ENCODE measurements around the gene CASTOR1. TPM values are rescaled to one million over a fixed set of nuclear protein-coding genes. Genes with fewer than 3 reads are reported as not detected.
A peak's percentile ranks its signal among the peaks of the same experiment; 100 is the strongest.

The CASTOR1 gene
- total RNA-seq, 3 donors from 2014 or later: 15.5 to 26.6 (median 20.6) TPM

DNA sequence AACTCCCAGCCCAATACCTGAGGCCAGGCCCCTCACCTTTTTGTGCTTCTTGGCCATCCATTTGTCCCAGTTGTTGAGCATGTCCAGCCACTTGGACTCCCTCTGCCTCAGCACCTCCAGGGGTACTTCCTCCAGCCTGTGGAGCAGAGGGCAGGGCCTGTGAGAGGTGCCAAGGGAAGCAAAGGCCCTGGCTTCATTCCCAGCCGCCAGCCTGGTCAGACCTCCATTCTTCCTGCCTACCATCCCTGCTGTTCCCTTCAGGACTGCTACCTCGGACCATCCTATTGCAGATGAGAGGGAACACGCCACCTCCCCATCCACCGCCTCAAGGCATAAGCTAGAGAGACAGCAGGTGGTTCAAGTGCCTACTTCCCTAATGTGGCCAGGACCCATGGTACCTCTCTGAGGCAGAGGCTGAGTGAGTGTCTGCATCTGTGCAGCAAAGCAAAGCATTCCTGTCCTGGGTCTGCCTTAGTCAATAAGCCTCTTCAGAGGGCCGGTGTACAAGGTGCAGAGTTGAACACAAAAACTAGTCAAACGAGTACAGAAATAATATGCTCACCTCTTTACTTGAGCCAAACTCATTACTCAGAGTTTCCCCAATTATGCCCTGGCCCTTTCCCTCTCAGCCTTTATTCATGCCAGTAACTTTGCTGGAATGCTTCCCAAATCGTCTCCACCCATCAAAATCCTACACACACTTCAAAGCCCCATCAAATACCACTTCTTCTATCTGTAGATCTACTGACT is 15.4 kb upstream of the CASTOR1 start:
- intact Hi-C loops (cut with DNase I; ENCODE audit: low total_unique reads): no loop called here
- Histone ChIP-seq H3K4me3 (peak overlapping the region in 1 of 3 donors; percentile 23), H3K9me3 (no peaks in the 10 kb centered on the region), H3K36me3 (no peaks in the 10 kb centered on the region), H3K27me3 (no peaks in the 10 kb centered on the region), H3K27ac (peak overlapping the region; percentile 88 to 96), H3K4me1 (peaks cover 33 to 80% of the 10 kb centered on the region in 2 donors)
- TF ChIP-seq, protein P1, sequence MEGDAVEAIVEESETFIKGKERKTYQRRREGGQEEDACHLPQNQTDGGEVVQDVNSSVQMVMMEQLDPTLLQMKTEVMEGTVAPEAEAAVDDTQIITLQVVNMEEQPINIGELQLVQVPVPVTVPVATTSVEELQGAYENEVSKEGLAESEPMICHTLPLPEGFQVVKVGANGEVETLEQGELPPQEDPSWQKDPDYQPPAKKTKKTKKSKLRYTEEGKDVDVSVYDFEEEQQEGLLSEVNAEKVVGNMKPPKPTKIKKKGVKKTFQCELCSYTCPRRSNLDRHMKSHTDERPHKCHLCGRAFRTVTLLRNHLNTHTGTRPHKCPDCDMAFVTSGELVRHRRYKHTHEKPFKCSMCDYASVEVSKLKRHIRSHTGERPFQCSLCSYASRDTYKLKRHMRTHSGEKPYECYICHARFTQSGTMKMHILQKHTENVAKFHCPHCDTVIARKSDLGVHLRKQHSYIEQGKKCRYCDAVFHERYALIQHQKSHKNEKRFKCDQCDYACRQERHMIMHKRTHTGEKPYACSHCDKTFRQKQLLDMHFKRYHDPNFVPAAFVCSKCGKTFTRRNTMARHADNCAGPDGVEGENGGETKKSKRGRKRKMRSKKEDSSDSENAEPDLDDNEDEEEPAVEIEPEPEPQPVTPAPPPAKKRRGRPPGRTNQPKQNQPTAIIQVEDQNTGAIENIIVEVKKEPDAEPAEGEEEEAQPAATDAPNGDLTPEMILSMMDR (IDR thresholded peaks at IDR 0.05): no peak
- TF ChIP-seq POLR2A (IDR thresholded peaks at IDR 0.05) (no peak), POLR2AphosphoS5 (IDR thresholded peaks at IDR 0.05) (no peak)
- DNase-seq (ENCODE audit: low spot score in 2 of 2): peak in 1 of 2 donors; percentile 50

DNA sequence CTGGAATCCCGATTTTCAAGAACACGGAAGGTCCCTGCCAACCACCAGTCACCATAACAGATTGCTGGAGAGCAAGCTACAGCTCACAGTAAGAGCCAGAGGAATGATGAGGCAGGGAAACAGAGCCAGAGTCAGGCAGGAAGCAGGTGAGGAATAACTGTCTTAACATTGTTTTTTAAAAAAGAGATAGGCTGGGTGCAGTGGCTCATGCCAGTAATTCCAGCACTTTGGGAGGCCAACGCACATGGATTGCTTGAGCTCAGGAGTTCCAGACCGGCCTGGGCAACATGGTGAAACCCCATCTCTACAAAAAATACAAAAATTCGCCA is 13.5 kb upstream of the CASTOR1 start:
- Histone ChIP-seq H3K36me3 (no peaks in the 10 kb centered on the region), H3K27me3 (no peaks in the 10 kb centered on the region)
- TF ChIP-seq, protein P1 (IDR thresholded peaks at IDR 0.05): no peak
- TF ChIP-seq POLR2AphosphoS5 (IDR thresholded peaks at IDR 0.05) (no peak), POLR2A (IDR thresholded peaks at IDR 0.05) (no peak)

DNA sequence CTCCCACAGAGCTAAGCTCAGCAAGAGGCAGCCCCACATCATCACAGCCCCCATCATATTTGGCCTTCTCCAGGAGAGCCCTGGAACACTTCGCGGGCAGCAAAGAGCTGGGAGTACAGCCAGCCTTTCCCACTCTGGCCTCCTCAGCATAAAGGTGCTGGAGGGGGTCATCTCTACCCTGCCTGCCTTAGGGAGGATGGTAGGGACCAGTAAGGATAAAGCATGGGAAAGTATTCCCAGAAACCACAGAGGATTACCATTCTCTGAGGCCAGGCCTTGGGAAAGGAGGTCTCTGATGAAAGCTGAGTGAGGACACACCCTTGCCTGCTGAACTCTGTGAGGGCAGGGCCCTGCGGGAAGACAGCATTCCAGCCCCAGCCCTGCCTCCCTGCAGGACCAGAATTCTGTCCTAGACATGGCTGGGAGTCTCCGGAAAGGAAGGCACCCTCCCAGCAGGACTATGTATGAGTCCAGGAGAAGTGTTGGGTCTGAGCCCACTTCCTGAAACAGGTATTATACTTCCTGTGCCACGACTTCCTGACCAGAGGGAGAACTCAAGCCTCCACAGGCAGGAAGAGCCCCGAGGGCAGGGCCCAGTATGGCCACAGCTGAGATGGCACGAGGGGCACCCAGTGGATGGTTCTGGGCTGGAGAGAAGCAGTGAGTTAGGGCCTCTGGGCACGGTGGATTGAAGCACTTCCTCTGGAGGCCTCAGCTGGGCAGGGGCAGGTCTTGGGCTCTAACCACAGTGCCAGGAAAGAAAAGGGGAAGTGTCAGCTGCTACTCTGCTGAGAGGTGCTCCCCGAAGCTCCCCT is 12.9 kb upstream of the CASTOR1 start:
- Histone ChIP-seq H3K4me1 (peaks cover 44 to 77% of the 10 kb centered on the region in 2 donors), H3K27ac (peak overlapping the region; percentile 88 to 96), H3K27me3 (no peaks in the 10 kb centered on the region), H3K36me3 (no peaks in the 10 kb centered on the region), H3K4me3 (peak overlapping the region in 1 of 3 donors; percentile 24), H3K9me3 (no peaks in the 10 kb centered on the region)
- TF ChIP-seq POLR2AphosphoS5 (IDR thresholded peaks at IDR 0.05): no peak
- TF ChIP-seq, protein P1 (IDR thresholded peaks at IDR 0.05): no peak
- no peak for TF ChIP-seq POLR2A (IDR thresholded peaks at IDR 0.05)
- intact Hi-C loops (cut with DNase I; ENCODE audit: low total_unique reads): no loop called here
- DNase-seq (ENCODE audit: low spot score in 2 of 2): peak in 1 of 2 donors; percentile 58

More for the DNA sequence above, 13.5 kb upstream of the CASTOR1 start:
- H3K4me1 ChIP-seq: peaks cover 43 to 77% of the 10 kb centered on the region in 2 donors
- H3K4me3 ChIP-seq: no peak overlapping the region
- H3K27ac ChIP-seq: peak overlapping the region; percentile 88 to 96
- DNase-seq (ENCODE audit: low spot score in 2 of 2): peak in 1 of 2 donors; percentile 67
- intact Hi-C loops (cut with DNase I; ENCODE audit: low total_unique reads): no loop called here
- H3K9me3 ChIP-seq: no peaks in the 10 kb centered on the region

DNA sequence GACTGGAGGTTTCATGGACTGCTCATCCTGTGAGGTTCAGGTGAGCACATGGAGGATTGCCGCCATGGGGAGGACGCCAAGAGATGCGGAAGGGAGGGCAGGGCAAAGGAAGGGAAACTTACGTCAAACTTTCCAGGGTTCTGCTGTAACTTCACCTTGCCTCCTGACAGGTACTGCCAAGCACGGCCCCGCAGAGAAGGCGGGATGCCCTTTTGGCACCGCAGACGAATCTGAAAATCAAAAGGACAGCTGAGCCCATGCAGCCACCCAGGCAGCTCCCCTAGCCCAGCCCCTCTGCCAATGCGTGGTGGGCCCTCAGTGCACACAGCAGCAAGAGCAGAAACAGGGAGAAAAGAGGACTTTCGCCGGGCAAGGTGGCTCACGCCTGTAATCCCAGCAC is 10.0 kb upstream of the CASTOR1 start:
- Histone ChIP-seq H3K27ac (peak overlapping the region; percentile 85 to 94), H3K4me3 (no peak overlapping the region), H3K9me3 (no peaks in the 10 kb centered on the region), H3K36me3 (no peaks in the 10 kb centered on the region), H3K27me3 (no peaks in the 10 kb centered on the region), H3K4me1 (peaks cover 28 to 57% of the 10 kb centered on the region in 2 donors)
- no peak for DNase-seq (ENCODE audit: low spot score in 2 of 2)
- intact Hi-C loops (cut with DNase I; ENCODE audit: low total_unique reads): no loop called here
- TF ChIP-seq POLR2A (IDR thresholded peaks at IDR 0.05) (no peak), POLR2AphosphoS5 (IDR thresholded peaks at IDR 0.05) (no peak)
- TF ChIP-seq, protein P1 (IDR thresholded peaks at IDR 0.05): no peak

Measured in breast epithelium (tissue), 4 donors.